T-helper 1 cell treated with Interleukin-12 subunit alpha and Interleukin-12 subunit beta and Interleukin-4 antibody, amounts not matched to agents 30 ng/mL and 1 ng/mL, for 36 hours (primary cell): ENCODE measurements around the gene SPIN1. TPM values are rescaled to one million over a fixed set of nuclear protein-coding genes. Genes with fewer than 3 reads are reported as not detected.

Experiments used
- total RNA-seq: library from RNA; stranded (reverse); gene quantifications from 2 replicates; pipeline ENCODE4 v1.2.3, GENCODE V29; 2022

The SPIN1 gene
- total RNA-seq, 1 donor from 2014 or later: 45.3 TPM

Other genes with a start within 250 kb of the SPIN1 start
- not detected in 2 replicates for gene SPATA31C2, start 250.0 kb upstream of the SPIN1 start, total RNA-seq
- gene NXNL2, start 146.7 kb downstream of the SPIN1 start, total RNA-seq: not detected in 2 replicates